Stimulated activated CD4-positive, alpha-beta T cell treated with anti-CD3 and anti-CD28 coated beads, Interleukin-2, amount 100 ng/mL, for 4 hours (primary cell): ENCODE data around the gene TMEM214.

Experiments used
- DNase-seq: peaks from one replicate; pipeline ENCODE4 v3.0.0-alpha.2; 2020; ENCODE audit warnings: low read depth

Gene TMEM214, protein sequence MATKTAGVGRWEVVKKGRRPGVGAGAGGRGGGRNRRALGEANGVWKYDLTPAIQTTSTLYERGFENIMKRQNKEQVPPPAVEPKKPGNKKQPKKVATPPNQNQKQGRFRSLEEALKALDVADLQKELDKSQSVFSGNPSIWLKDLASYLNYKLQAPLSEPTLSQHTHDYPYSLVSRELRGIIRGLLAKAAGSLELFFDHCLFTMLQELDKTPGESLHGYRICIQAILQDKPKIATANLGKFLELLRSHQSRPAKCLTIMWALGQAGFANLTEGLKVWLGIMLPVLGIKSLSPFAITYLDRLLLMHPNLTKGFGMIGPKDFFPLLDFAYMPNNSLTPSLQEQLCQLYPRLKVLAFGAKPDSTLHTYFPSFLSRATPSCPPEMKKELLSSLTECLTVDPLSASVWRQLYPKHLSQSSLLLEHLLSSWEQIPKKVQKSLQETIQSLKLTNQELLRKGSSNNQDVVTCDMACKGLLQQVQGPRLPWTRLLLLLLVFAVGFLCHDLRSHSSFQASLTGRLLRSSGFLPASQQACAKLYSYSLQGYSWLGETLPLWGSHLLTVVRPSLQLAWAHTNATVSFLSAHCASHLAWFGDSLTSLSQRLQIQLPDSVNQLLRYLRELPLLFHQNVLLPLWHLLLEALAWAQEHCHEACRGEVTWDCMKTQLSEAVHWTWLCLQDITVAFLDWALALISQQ

DNA sequence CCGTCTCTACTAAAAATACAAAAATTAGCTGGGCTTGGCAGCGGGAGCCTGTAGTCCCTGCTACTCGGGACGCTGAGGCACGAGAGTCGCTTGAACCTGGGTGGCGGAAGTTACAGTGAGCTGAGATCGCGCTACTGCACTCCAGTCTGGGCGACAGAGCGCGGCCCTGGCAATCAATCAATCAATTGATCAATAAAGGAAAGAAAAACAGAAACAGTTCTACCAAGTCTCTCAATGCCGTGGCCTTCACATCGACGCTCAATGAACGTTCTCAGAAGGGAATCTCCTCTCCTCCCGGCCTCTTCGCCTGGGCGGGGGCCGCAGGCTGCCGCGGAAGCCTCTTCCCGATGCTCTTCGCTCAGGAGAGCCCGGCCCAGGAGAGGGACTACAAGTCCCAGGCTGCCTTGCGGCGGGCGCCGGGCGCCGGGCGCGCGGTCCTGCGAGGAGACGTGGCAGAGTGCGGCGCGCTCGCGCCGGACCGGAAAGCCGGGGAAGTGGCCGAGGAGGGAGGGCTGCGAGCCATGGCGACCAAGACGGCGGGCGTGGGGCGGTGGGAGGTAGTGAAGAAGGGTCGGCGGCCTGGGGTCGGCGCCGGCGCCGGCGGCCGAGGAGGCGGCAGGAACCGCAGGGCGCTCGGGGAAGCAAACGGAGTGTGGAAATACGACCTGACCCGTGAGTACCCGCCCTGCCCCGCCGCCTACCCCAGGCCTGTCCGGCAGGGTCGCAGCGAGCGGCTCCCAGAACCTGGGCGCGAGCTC is at the start of gene TMEM214:
Gene TMEM214, plus strand, starts transcription at position 471 of the 758 bp plus-strand sequence. Its CDS starts 51 bp downstream, at position 522.
- peak; percentile 66 for DNase-seq

DNA sequence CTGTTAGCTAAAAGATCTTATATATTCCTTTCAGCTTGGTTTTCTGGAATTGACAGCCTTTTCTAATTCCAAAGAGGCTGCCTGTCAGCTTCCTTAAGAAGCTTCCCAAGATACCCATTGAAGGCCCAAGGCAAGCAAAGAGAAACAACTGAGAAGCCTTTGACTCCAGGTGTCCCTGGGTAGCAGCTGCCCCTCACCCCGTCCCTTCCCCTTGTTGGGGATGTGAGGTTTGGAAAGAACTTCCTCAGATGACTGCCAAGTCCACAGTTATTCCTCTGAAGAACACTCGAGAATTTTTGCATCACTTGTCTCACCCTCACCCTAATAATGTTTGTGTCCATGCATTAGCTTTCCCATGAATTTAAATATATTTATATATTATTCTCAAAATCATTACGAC is 49.0 kb upstream of the TMEM214 start:
- no peak for DNase-seq

DNA sequence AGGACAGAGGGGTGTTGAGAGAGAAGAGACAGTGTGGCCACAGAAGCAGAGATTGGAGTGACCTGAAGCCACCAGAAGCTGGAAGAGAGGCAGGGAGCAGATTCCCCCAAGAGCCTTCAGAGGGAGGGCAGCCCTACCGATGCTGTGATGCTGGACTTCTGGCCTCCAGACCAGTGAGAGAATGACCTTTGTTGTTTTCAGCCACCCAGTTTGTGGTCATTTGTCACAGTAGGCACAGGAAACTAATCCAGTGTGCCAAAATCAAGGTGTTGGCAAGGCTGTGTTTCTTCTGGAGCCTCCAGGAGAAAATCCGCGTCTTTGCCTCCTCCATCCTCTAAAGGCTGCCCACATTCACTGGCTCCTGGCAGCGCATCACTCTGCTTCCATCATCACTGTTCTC is 47.0 kb upstream of the TMEM214 start:
- DNase-seq, result no peak

DNA sequence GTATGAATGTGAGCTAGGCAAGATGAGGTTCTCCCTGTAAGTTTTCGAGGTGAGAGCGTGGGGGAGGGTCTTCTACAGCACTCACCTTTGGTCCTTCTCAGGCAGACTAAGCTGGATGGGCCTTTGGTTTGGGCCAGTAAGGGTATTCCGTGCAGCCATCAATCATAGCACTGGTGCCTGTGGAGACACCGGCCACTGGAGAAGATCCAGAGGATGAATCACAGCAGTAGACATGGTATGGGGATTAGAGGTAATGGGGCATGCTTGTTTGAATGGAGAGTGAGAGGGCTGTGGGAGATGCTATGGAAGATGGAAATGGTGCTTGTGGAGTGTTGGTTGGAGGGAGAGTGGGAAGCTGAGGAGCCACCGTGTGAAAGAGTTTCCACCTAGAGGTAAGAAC is 46.2 kb upstream of the TMEM214 start:
- no peak for DNase-seq

DNA sequence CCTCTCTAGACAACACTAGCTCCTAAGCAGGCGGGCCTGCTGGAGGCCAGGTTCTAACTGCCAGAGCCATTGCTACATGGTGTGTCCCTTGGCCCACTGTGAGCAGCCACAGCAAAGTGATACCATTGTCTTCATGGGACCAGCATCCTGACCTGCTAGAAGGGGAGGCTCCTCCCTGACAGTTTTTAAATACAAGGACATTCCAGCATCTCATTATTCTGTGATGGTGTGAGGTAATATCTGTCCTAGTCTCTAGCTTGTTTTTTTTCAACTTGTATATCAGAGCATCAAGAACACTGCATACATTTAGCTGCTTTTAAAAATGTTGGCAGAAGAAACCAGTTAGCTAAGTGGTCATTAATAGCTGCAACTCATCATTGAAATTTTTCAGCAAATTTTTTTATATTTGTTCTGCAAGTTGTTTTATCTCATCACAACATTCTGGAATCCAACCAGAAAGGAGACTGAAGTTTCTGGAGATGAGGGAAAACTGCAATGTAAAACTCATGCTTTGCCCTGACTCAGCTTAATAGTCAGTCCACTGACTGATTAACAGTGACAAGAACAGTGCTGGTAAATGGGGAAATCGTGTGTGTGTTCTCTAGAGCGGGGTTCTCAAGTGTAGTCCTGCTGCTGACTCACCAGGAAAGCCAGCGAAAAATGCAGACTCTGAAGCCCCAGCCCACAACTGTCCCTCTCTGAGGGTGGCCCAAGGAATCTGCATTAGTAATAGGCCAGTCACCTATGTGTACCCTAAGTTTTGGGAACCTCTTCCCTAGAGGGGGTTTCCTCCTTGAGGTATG is 44.5 kb upstream of the TMEM214 start:
- DNase-seq, result no peak

DNA sequence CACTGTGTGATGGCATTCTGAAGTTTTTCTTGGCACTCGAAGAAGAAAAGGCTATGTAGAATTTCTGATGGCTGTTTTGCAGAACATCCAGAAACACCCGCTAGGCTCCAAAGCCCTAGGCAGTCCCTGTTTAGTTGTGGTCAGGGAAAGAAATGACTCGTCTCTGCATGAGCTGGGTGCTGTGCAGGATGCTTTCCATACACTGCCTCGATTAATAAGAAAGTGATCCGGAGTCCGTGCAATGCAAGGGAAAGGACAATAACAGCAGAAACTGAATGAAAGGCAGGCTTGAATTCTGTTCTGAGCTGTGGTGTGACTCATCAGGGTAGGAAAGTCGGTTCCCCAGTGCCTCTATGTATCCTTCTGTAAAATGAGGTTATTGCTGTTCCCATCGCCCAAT is 43.6 kb upstream of the TMEM214 start:
- no peak for DNase-seq

DNA sequence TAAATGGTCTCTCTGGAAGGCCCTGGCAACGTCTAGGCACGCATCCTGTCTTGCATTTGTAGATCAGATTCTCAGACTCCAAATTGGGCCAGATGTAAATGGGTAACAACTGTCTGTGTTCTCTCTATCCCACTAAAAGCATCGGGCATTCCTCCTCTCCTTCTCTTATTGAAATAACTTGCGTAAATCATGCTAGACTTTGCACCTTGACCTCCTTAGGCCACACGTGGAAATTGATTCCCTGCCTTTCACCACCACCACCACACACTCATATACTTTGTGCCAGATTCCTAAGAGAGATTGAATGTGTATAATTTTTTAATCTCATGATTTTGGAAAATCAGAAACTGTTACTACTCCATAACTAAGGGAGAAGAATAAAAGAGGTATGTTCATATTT is 41.0 kb upstream of the TMEM214 start:
- no peak for DNase-seq

DNA sequence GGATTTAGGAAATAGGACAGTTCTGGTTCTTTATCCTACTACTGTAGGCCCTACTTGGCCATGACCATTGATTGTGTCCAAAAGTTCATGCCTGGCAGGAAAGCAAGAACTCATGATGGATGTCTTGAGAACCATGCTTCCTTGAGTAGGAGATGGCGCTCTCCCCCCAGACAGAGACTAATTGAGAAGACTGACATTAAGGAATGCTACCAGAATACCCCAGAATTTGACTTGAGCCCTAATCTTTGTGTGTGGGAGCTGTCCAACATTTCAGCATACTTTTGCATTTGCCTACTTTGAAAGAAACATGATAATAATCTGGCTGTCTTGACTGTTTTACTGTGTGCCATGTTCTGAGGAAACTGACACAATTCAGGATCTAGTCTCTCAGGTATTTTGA is 39.0 kb upstream of the TMEM214 start:
- no peak for DNase-seq

DNA sequence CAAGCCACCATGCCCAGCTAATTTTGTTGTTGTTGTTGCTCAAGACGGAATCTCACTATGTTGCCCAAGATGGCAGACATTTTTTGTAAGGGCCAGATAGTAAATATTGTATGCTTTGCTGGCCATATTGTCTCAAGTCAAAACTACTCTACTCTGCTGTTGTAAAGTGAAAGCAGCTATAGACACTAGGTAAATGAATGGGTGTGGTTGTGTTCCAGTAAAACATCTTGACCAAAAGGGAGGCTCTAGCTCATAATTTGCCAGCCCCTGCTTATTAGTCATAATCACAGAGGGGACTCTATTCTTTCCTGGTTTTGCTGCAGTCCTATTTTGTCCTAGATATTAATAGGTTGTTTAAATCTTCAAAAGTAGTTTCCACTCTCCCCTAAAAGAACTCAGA is 37.8 kb upstream of the TMEM214 start:
- no peak for DNase-seq

DNA sequence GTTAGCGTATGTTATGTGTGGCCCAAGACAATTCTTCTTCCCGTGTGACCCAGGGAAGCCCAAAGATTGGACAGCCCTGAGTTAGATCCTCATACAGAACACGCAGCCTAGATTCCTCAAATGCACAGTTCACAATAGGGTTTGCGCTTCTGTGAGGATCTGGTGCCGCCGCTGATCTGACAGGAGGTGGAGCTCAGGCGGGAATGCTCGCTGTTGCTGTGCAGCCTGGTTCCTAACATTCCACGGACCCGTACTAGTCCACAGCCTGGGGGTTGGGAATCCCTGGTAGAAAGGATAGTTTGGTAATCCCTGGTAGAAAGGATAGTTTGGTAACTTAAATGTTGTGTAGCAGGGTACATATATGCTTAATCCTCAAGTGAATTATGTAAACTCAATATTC is 35.4 kb upstream of the TMEM214 start:
- DNase-seq, result no peak

DNA sequence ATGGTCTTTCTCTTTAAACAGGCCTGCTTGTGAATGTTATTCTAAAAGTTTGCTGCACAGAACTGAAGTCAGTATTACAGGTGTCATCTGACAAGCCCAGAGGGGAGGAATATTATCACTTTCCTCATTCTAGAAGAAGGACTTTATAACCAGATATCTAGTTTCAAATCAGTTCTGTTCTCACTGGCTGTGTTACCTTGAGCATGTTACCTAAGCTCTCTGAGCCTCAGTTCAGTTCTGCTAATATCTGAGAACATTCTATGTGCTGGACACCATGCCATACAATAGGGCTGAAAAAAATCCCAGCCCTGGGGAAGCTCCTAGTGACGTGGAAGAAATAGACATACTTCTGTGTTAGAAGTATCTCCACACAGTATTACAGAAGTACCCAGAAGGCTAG is 34.4 kb upstream of the TMEM214 start:
- no peak for DNase-seq

DNA sequence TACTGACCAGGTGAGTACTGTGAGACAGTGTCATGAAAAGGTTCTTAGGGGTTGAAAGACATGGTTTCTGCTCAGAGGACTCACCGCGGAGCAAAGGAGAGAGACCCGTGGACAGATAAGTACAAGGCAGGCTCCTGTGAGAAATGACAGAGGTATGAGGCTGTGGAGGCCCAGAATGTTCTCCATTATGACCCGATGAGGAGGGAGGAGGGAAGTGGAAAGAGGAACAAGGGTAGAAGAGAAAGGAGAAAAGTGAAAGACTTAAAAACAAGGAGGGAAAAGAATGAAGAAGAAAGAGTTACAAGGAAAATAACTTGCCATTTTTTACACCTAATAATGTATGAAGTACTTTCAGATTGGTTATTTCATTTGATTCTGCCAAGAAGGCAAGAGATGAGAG is 32.5 kb upstream of the TMEM214 start:
- DNase-seq, result no peak

DNA sequence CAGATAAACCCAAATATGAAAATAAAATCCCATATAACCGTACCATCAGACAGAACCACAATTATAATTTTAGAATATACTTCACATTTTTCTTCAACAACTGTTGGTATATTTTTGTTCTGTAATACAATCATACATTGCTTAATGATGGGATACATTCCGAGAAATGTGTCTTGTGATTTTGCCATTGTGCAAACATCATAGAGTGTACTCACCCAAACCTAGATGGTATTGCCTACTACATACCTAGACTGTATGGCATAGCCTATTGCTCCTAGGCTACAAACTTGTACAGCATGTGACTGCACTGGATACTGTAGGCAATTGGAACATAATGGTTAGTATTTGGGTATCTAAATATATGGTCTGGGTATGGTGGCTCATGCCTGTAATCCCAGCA is 31.8 kb upstream of the TMEM214 start:
- no peak for DNase-seq

DNA sequence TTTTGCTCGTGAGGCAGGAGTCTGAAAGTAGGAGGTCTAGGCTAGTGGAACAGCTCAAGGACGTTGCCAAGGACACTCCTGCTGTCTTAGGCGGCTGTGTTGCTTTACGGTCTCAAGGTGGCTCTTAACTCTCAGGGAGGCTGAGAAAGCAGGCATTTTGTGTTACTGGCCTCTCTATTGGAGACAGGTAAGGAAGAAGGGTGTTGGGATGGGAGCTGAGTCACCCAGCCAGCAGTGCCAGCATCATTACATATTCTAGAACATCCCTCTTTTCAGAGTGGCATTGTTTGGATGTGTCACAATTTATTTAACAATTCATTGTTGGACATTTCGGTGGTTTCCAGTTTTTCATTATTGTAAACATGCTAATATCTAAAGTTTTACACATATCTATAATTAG is 30.8 kb upstream of the TMEM214 start:
- no peak for DNase-seq

DNA sequence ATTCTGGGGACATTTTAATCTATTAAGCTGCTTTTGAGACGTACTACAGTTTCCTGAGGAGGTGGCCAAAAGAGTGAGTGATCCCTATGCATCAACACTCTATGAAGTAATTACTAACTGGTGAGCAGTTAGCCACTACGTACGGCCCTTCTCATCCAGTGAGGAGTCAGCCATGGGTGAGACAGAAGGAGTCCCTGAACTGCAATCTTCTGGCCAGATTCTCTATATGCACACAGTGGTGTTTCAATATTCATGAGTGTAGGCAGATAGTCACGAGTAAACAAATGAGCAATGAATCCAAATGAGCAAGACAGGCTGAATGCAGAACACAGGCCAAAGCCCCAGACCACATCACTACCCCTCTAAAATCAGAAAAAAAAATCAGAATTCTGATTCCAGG is 29.8 kb upstream of the TMEM214 start:
- no peak for DNase-seq

DNA sequence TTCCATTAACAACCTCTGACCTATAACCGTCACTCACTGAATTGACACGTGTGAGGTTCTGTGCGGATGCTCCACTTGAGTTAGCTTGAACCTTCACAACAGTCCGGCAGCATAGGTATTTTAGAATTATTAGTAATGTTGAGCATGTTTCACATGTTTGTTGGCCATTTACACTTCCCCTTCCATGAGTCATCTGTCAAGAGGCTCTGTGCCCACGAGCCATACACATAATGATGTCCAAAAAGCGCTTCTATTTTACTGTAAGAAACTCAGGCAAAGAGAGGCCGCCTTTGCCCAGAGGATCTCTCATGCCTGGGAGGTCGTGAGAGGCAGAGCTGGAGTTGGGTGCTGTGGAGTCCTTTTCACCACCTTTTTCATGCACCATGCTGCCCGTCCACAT is 28.9 kb upstream of the TMEM214 start:
- no peak for DNase-seq

DNA sequence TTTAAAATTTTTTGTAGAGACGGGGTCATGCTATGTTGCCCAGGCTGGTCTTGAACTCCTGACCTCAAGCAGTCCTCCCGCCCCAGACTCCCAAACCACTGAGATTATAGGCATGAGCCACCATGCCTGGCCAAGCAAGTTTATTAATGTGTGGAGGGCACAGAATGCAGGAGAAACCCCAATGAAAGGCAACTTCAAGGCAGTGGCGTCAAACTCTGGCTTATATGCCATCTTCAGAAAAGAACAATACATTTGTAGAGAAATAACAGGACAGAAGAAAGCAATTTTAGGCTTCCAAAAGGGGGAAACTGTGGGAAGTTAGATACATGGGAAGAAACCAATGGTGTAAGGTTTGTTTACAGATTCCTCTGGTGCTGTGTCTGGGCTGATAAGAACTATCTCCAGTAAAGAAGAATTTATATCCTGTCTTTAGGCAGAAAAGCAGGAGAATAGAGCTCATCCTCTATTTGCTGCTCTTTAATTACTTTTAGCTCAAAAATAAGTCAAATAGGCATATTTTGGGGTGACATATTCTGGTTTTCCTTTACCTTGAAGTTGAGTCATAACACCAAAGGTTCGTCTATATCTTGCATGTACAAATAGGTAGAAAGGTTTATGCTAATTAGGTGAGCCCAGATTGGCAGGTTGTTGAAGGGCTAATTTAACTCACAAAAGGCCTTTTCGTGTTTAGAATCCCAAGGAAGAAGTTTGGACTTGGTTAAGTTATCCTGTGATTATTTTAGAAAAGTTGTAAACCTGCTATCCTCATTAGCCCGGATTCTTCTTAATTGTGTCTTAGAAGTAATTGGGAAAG is 26.0 kb upstream of the TMEM214 start:
- DNase-seq, result no peak

DNA sequence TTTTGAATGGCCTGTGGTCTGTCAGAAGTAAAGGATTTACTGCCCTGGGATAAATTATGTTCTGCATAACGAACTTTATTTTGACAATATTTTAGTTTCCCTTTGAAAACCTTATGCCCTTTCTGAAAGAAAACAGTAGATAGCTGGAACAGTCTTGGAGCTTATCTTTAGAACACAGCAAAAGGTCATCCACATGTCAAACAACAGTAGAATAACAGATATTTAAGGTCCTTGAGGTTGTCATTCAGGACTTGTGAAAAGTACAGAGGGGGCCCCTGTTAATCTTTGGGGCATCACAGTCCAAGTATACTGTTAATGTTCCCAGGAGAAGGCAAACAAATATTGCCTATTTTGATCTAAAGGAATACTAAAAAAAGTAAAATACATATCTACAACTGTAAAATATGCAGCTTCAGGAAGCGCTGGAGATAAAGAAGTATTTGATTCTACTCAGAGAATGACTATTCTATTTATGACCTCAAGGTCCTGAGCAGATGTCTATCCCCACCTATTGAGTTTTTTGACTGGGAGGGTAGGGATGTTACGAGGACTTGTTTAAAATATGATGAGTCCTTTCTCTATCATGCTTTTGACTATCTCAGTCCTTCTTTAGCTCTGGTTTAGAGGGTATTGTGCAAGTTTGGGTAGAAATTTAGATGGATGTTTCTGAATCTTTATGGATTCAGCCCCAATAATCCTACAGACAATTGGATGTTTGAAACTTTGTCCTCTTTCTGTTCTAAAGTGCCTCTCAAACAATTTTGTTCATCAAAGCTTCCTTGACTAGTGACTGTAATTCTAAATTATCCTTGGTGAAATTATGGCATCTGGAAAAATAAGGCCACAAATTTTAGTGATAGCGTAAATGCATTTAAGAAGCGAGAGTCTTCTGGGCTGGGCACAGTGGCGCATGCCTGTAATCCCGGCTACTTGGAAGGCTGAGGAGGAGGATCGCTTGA is 25.1 kb upstream of the TMEM214 start:
- DNase-seq, result no peak

DNA sequence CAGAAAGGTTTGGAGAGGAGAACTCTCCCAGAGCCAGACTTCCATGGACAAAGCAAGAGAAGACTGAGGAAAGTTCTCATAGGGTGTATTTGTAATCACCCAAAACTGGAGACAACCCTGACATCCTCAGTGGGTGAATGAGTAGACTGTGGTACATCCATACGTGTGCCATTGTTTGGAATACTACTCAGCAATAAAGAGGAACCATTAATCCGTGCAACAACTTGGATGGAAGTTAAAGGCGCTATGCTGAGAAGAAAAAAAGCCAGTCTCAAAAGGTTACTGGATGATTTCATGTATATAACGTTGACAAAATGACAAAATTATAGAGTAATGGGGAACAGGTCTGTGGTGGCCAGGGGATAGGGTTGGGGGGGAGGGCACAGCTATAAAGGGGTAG is 24.1 kb upstream of the TMEM214 start:
- no peak for DNase-seq

DNA sequence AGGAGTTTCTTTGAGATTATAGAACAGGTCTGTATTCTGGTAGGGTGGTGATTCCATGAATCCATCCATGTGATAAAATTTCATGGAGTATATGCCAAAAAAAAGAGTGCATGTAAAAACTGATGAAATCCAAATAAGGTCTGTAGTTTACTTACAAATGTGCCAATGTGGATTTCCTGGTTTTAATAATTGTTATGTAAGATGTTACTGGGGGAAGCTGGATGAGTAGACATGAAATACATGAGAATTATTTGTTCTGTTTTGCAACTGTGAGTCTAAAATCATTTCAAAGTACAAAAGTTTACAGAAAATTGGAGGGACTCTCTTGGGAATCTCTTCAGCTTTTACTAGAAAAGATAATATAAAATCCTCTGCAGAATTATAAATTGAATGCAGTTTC is 23.7 kb upstream of the TMEM214 start:
- DNase-seq, result no peak
